ENCODE data around the gene RNASEH1.
"Not testable (repeated sequence)": the region's sequence is repeated elsewhere in the genome, so short reads cannot be mapped to it uniquely, and the experiment has no call there.

The RNASEH1 gene

GRCh38 chr2:3589086-3589485 is 31.0 kb upstream of the RNASEH1 start:
- no peak for DNase-seq

- DNase-seq: no peak
Observed at GRCh38 chr2:3588084-3588483, 30.0 kb upstream of the RNASEH1 start.

- no peak for DNase-seq
Observed at GRCh38 chr2:3587432-3587831, 29.3 kb upstream of the RNASEH1 start.

- no peak for DNase-seq
Observed at GRCh38 chr2:3587021-3587420, 28.9 kb upstream of the RNASEH1 start.

DNA sequence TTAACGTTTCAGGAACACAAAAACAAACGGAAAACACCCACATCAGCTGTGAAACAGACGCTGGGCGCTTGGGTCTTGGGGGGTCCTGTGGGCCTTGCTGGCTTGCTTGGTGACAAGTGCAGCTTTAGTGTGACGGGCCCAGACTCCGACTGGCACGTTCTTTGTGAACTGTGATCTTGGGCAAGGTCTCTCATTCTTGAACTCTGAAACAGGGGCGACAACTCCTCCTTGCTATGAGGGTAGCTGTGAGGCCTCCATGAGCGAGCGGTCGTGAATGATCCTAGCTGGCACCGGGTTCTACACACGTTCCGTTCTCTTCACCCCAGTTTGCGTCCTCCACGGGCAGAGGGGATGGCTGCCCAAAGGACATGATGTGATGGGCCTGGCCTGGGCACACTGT is 28.1 kb upstream of the RNASEH1 start:
- DNase-seq: no peak

DNA sequence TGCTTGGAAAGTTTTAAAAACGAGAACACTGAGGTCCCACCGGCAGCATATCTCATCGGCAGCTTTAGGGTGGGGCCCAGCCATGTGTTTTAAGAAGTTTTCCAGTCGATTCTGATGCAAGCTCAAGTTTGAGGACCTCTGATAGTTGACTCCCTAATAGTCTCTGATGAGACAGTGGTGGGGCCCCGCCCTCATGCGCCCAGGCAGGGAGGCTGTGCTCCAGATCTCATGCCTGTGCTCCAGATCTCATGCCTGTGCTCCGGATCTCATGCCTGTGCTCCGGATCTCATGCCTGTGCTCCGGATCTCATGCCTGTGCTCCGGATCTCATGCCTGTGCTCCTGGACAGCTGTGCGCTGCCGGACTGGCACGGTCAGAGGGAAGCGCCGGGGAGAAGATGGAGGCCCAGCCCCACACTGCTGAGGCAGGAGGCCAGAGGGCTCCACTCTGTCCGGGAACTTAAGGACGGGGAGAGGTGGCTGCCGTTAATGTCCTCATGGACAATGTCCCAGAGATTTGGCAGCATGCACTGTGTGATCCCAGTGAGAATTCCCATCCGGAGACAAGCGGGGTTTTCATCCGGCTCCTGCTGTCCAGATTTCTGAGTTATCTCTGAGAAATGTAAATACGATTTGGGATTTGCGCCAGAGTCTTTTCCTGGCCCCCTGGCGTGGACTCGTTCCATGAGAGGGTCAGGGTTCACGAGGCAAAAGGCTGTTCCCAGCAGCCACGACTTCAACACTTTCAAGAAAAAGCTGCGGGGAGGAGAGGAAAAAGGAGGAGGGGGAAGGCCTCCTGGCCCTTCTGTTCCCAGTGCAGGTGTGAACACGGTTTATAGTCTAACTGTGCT is 27.4 kb upstream of the RNASEH1 start:
- no peak for DNase-seq

DNA sequence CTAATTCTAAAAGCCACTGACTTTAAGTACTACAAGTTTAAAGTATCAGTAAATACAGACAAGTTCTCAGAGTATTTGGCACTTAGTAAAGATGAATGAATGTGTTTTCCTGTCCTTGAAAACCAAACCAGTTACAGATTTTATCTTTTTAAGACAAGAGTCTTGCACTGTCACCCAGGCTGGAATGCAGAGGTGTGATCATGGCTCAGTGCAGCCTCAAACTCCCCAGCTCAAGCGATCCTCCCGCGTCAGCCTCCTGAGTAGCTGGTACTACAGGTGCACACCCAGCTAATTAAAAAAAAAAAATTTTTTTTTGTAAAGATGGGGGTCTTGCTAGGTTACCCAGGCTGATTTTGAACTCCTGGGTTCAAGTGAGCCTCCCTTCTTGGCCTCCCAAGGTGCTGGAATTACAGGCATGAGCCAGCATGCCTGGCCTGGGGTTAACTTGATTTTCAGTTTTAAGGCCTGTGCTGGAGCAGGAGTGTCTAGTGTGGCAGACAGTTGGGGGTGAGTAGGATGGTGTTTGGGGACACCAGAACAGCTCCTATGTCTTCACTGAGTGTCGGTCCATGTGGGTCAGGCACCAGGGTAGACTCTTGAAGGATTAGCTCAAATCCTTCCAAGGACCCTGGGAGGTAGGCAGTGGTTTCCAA is 26.6 kb upstream of the RNASEH1 start:
- DNase-seq: no peak

GRCh38 chr2:3584076-3584475 is 25.9 kb upstream of the RNASEH1 start:
- no peak for DNase-seq

GRCh38 chr2:3581367-3582262 is 23.5 kb upstream of the RNASEH1 start:
- no peak for DNase-seq

- DNase-seq: no peak
Observed at GRCh38 chr2:3580449-3580848, 22.3 kb upstream of the RNASEH1 start.

GRCh38 chr2:3578987-3579386 is 20.9 kb upstream of the RNASEH1 start:
- no peak for DNase-seq

GRCh38 chr2:3576263-3576630 is 18.1 kb upstream of the RNASEH1 start:
- not testable (repeated sequence) for DNase-seq

- no peak for DNase-seq
Observed at GRCh38 chr2:3575534-3576262, 17.6 kb upstream of the RNASEH1 start.

DNA sequence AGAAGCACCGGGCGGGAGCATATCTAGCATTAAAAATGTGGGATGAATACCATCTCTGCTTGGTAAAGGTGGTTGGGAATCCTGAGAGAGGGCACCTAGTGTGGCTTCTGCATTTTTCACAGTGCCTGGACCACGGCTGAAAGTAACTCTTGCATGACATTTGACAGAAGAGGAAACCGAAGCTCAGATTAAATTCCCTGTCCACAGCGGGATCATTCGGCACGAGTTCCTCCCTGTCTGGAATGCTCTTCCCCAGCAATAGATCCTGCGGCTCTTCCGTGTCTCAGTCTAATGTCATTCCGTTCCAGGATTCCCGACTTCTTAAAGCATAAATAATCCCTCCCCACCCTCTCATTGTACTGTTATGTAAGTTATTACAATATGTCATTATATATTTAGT is 16.0 kb upstream of the RNASEH1 start:
- no peak for DNase-seq

DNA sequence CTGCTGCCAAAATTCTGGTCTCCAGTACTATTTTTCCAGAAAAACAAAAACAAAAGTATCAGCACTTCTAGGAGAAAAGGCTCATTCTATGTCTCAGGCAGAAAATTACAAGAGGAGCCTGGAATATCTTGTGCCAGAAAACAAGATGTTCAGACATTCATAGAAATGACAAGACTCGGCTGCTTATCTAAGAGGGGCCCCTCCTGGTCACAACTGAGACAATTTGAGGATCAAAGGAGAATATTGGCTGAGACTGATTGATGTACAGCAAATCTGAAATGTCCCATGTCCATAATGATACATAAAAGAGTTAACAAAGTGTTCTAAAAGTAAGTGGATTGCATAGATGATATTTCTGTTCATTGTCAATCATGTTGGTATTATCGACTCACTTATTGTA is 14.5 kb upstream of the RNASEH1 start:
- DNase-seq: no peak

- no peak for DNase-seq
Observed at GRCh38 chr2:3571284-3571683, 13.2 kb upstream of the RNASEH1 start.

DNA sequence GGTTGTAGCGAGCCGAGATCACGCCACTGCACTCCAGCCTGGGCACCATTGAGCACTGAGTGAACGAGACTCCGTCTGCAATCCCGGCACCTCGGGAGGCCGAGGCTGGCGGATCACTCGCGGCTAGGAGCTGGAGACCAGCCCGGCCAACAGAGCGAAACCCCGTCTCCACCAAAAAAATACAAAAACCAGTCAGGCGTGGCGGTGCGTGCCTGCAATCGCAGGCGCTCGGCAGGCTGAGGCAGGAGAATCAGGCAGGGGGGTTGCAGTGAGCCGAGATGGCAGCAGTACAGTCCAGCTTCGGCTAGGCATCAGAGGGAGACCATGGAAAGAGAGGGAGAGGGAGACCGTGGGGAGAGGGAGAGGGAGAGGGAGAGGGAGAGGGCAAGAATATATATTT is 11.5 kb upstream of the RNASEH1 start:
- not testable (repeated sequence) for DNase-seq

DNA sequence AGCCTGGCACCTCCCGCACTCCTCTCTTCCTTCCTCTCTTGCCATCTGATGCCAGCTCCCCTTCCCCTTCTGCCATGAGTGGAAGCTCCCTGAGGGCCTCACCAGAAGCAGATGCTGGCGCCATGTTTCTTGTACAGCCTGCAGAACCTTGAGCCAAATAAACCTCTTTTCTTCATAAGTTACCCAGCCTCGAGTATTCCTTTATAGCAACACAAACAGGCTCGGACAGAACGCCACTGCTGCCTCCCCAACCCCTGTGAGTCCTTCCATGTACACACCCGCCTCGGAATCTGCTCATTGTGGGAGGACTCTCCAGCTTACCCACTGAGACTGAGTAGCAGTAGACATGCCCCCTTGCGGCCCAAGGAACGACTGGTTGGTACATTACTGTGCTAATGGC is 8.7 kb upstream of the RNASEH1 start:
- DNase-seq: no peak

GRCh38 chr2:3565117-3565516 is 7.0 kb upstream of the RNASEH1 start:
- DNase-seq: no peak

DNA sequence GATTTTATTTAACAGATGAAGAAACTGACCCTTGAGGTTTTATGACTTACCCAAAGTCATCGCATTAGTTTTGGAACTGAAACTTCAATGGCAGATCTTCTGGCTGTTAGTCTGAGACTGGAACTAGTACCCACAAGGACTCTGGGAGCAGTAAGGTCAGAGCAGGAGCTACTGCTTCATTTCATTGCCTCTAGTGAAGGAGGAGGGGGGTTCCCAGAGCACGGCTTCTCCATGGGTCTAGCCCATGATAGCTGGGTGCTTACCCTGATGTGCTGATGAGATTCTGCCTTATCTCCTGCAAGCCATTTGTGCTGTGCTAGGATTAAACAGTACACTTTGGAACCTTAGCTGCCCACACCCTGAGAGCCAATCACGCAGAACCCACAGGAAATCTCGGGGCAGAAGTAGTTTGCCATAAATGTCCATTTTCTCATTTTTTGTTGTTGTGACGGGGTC is 5.4 kb upstream of the RNASEH1 start:
- no peak for DNase-seq

DNA sequence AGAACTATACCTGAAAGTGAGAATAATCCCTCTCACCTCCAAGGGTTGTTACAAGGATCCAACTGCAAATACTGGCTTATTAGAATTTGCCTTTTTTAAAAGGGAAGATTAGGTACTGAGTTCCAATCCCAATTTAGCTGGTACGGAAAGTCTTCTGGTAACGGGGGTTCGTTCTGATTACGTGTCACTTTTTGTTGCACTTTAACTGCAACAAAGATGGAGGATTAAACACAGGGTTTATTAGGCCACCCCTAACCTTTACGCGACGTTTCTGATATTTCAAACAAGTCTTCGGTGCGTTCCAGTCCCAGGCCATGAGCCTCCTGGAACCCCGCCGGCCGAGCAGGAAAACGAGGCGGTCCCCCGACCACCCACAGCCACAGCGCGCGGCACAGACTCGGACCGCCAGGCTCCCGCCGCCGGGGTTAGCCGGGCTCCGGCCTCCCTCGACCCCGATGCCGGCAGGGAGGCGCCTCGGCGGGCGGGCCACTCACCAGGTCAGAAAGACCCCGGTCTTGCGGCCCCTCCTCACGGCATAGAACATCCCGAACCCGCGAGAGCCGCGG is 411 bp downstream of the RNASEH1 start:
- DNase-seq: no peak

DNA sequence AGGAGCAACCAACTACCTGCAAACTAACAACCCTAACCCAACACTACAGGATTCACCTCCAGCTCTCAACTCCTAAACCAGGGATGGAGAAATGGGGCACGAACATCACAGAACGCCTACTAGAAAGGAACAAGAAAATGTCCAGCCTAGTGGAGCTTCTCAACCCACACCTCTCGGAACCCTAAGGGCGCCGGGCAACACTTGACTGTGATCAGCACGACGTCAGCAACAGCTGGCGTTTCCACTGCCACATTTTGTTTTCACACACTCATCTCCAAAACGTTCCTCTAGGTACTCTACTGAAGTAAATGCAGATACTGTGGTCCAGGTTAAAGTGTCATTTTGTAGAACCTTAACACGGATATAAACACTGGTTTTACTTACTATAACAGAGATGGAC is 4.2 kb downstream of the RNASEH1 start:
- no peak for DNase-seq
